ENCODE data around the gene KPNA1. TPM values are rescaled to one million over a fixed set of nuclear protein-coding genes. Genes with fewer than 3 reads are reported as not detected.

Gene KPNA1
- total and polyA plus RNA-seq, 8 donors, result 39.6 to 71.4 (median 45.0) TPM

GRCh38 chr3:122468896-122469533, 45.7 kb downstream of the KPNA1 start:
- DNase-seq, result no peak
- H3K27me3 ChIP-seq, result no peaks in the 10 kb centered on the region
- intact Hi-C loops (cut with DNase I), result no loop called here
- peaks cover 3 to 7% of the 10 kb centered on the region in 2 donors for H3K4me1 ChIP-seq
- no peak overlapping the region for H3K27ac ChIP-seq
- H3K9me3 ChIP-seq, result no peaks in the 10 kb centered on the region
- no peak overlapping the region for H3K4me3 ChIP-seq
- ATAC-seq, result no peak
- H3K36me3 ChIP-seq, result peaks cover 0 to 27% of the 10 kb centered on the region in 2 donors
- no peak for TF ChIP-seq CTCF (IDR thresholded peaks at IDR 0.05)

- H3K4me3 ChIP-seq, result no peak overlapping the region
- no peak for TF ChIP-seq CTCF (IDR thresholded peaks at IDR 0.05)
- DNase-seq (no peak), ATAC-seq (no peak)
- no peaks in the 10 kb centered on the region for H3K9me3 ChIP-seq
- H3K27ac ChIP-seq, result no peak overlapping the region
- peaks cover 0 to 49% of the 10 kb centered on the region in 2 donors for H3K36me3 ChIP-seq
- intact Hi-C loops (cut with DNase I), result no loop called here
- peaks cover 3 to 7% of the 10 kb centered on the region in 2 donors for H3K4me1 ChIP-seq
- no peaks in the 10 kb centered on the region for H3K27me3 ChIP-seq
Observed at GRCh38 chr3:122466701-122467240, 48.0 kb downstream of the KPNA1 start.

GRCh38 chr3:122464659-122465058, 50.1 kb downstream of the KPNA1 start:
- no peak for TF ChIP-seq CTCF (IDR thresholded peaks at IDR 0.05)
- ATAC-seq (no peak), DNase-seq (no peak)
- no peaks in the 10 kb centered on the region for H3K9me3 ChIP-seq
- H3K27ac ChIP-seq, result no peak overlapping the region
- intact Hi-C loops (cut with DNase I), result no loop called here
- peaks cover 0 to 69% of the 10 kb centered on the region in 2 donors for H3K36me3 ChIP-seq
- no peak overlapping the region for H3K4me3 ChIP-seq
- H3K4me1 ChIP-seq, result peaks cover 3 to 4% of the 10 kb centered on the region in 2 donors
- H3K27me3 ChIP-seq, result no peaks in the 10 kb centered on the region

- H3K4me3 ChIP-seq, result no peak overlapping the region
- no peak for ATAC-seq
- TF ChIP-seq CTCF (IDR thresholded peaks at IDR 0.05), result no peak
- intact Hi-C loops (cut with DNase I), result no loop called here
- H3K27ac ChIP-seq, result no peak overlapping the region
- no peaks in the 10 kb centered on the region for H3K27me3 ChIP-seq
- no peaks in the 10 kb centered on the region for H3K4me1 ChIP-seq
- H3K36me3 ChIP-seq, result peaks cover 0 to 91% of the 10 kb centered on the region in 2 donors
- no peak for DNase-seq
- no peaks in the 10 kb centered on the region for H3K9me3 ChIP-seq
Observed at GRCh38 chr3:122462406-122462805, 52.3 kb downstream of the KPNA1 start.

GRCh38 chr3:122461806-122462205, 52.9 kb downstream of the KPNA1 start:
- no peak overlapping the region for H3K4me3 ChIP-seq
- ATAC-seq, result no peak
- intact Hi-C loops (cut with DNase I), result no loop called here

More at GRCh38 chr3:122461806-122462205, 52.9 kb downstream of the KPNA1 start:
- Histone ChIP-seq H3K4me1 (no peaks in the 10 kb centered on the region), H3K9me3 (no peaks in the 10 kb centered on the region), H3K27ac (no peak overlapping the region), H3K27me3 (no peaks in the 10 kb centered on the region), H3K36me3 (peaks cover 0 to 92% of the 10 kb centered on the region in 2 donors)
- DNase-seq, result no peak
- no peak for TF ChIP-seq CTCF (IDR thresholded peaks at IDR 0.05)

Measured in left lung (tissue), 10 donors.